ENCODE data around the gene PCSK2. TPM values are rescaled to one million over a fixed set of nuclear protein-coding genes. Genes with fewer than 3 reads are reported as not detected.

The PCSK2 gene
- total RNA-seq, 1 donor from 2014 or later, result 0.74 TPM

GRCh38 chr20:17339000-17339399 is 112.2 kb downstream of the PCSK2 start:
- Histone ChIP-seq H3K27ac (replicated peaks) (no peak overlapping the region), H3K9me3 (replicated peaks) (no peaks in the 10 kb centered on the region), H3K4me1 (no peaks in the 10 kb centered on the region), H3K27me3 (ENCODE audit: low read depth) (no peaks in the 10 kb centered on the region), H3K4me3 (no peak overlapping the region), H3K36me3 (no peaks in the 10 kb centered on the region)
- DNase-seq, result no peak
- no peak for TF ChIP-seq CTCF (IDR thresholded peaks at IDR 0.05; ENCODE audit: borderline replicate concordance)
- intact Hi-C loops (cut with micrococcal nuclease), result no loop called here

- no peak for TF ChIP-seq CTCF (IDR thresholded peaks at IDR 0.05; ENCODE audit: borderline replicate concordance)
- DNase-seq, result no peak
- Histone ChIP-seq H3K36me3 (no peaks in the 10 kb centered on the region), H3K4me1 (no peaks in the 10 kb centered on the region), H3K9me3 (replicated peaks) (no peaks in the 10 kb centered on the region), H3K4me3 (no peak overlapping the region), H3K27me3 (ENCODE audit: low read depth) (peaks cover 16% of the 10 kb centered on the region), H3K27ac (replicated peaks) (no peak overlapping the region)
- intact Hi-C loops (cut with micrococcal nuclease), result no loop called here
Observed at GRCh38 chr20:17343091-17343490, 116.3 kb downstream of the PCSK2 start.

DNA sequence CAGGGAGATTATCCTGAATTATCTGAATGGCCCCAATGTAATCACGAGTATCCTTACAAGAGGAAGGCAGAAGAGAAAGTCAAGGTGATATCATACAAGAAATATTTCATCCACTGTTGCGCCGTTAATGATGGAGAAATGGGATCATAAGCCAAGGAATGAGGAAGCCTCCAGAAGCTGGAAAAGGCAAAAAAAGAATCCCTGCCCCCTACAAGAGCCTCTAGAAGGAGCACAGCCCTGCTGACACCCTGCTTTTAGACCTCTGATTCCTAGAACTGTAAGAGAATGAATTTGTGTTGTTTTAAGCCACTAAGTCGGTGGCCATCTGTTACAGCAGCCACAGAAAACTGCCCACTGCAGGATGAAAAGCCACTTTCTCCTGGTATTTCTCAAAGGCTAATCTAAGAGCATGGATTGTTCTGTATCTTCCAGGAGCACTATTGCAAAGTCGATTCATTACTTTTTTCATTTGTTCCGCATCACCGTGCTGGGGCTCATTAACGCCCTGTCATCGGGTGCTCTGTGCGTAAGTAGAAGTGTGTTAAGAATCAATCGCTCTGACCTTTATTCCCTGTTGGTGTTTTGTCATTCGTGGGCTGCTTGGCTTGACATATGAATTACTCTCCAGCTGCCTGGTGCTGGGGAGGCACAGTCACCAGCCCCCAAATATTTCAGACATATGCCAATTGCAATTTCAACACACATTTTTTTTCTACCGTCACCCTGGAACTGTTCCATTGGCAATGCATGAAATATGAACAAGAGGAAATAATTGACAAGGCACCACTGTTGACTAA is 117.0 kb downstream of the PCSK2 start:
- H3K27ac ChIP-seq (replicated peaks), result no peak overlapping the region
- no peak for DNase-seq
- TF ChIP-seq CTCF (IDR thresholded peaks at IDR 0.05; ENCODE audit: borderline replicate concordance), result no peak
- intact Hi-C loops (cut with micrococcal nuclease), result no loop called here
- H3K27me3 ChIP-seq (ENCODE audit: low read depth), result peaks cover 16% of the 10 kb centered on the region
- H3K4me1 ChIP-seq, result no peaks in the 10 kb centered on the region
- no peaks in the 10 kb centered on the region for H3K36me3 ChIP-seq
- no peak overlapping the region for H3K4me3 ChIP-seq
- H3K9me3 ChIP-seq (replicated peaks), result no peaks in the 10 kb centered on the region

- intact Hi-C loops (cut with micrococcal nuclease), result no loop called here
- H3K4me3 ChIP-seq, result no peak overlapping the region
- H3K27ac ChIP-seq (replicated peaks), result no peak overlapping the region
- TF ChIP-seq CTCF (IDR thresholded peaks at IDR 0.05; ENCODE audit: borderline replicate concordance), result no peak
- no peak for DNase-seq
- H3K4me1 ChIP-seq, result no peaks in the 10 kb centered on the region
- no peaks in the 10 kb centered on the region for H3K36me3 ChIP-seq
- peaks cover 16% of the 10 kb centered on the region for H3K27me3 ChIP-seq (ENCODE audit: low read depth)
- H3K9me3 ChIP-seq (replicated peaks), result no peaks in the 10 kb centered on the region
Observed at GRCh38 chr20:17344790-17345189, 118.0 kb downstream of the PCSK2 start.

DNA sequence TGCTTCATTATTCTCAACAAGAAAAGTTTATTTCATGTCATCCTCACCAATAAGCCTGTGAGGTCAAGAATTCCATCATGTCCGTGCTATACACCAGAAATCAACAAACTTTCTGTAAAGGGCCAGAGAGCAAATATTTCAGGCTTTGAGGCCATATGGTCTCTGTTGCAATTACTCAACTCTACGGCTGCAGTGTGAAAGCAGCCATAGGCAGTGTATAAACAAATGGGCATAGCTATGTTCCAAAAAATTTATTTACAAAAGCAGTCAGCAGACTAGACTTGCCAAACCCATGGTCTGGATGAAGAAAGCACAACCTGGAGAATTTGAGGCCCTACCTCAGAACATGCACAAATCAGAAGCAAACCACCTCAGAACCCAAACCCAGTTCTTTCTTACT is 118.5 kb downstream of the PCSK2 start:
- DNase-seq, result no peak
- Histone ChIP-seq H3K4me1 (no peaks in the 10 kb centered on the region), H3K27ac (replicated peaks) (no peak overlapping the region), H3K27me3 (ENCODE audit: low read depth) (peaks cover 16% of the 10 kb centered on the region), H3K9me3 (replicated peaks) (no peaks in the 10 kb centered on the region), H3K4me3 (no peak overlapping the region), H3K36me3 (no peaks in the 10 kb centered on the region)
- TF ChIP-seq CTCF (IDR thresholded peaks at IDR 0.05; ENCODE audit: borderline replicate concordance), result no peak
- intact Hi-C loops (cut with micrococcal nuclease), result no loop called here
